ENCODE measurements around the gene CDK5R2. TPM values are rescaled to one million over a fixed set of nuclear protein-coding genes. Genes with fewer than 3 reads are reported as not detected.

CDK5R2 gene
- total RNA-seq, 1 experiment from 2014 or later, result 0.51 TPM

- DNase-seq (ENCODE audit: low spot score), result no peak
- in situ Hi-C loops (cut with HindIII; ENCODE audit: low sequenced_read_pairs), result no loop called here
Measured at GRCh38 chr2:218999021-218999880, 39.8 kb downstream of the CDK5R2 start.

DNA sequence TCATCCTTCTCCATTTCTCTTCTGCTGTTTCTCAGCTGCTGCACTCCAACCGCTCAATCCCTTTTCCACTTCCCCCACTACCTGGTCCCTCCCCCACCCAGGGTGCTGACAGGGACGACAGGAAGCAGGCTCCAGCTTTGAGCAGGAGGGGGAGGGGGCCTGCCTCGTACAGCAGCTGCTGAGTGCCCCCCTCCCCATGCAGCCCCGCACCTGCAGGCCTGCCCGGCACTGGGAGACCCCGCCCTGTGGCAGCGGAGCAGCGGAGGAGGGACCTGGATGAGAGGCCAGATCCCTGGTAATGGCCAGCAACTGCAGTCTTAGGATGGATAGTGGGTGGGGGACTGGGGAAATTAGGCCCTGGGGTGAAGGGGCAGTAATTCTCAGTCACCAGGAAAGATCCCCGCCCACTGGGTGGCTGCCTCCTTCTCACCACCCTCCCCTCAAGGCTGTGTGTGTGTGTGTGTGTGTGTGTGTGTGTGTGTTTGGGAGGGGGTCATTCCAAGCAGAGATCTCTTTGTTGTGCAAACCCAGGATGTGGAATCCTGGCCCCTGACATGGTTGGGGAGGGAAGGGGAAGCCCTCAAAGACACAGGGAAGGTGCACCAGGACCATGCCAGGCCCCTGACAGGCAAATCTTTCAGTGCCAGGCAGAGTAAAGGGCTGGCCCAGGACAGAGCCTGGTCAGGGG is 40.6 kb downstream of the CDK5R2 start:
- no peak for DNase-seq (ENCODE audit: low spot score)
- in situ Hi-C loops (cut with HindIII; ENCODE audit: low sequenced_read_pairs), result no loop called here

- in situ Hi-C loops (cut with HindIII; ENCODE audit: low sequenced_read_pairs), result no loop called here
- no peak for DNase-seq (ENCODE audit: low spot score)
Measured at GRCh38 chr2:219000569-219000960, 41.1 kb downstream of the CDK5R2 start.

DNA sequence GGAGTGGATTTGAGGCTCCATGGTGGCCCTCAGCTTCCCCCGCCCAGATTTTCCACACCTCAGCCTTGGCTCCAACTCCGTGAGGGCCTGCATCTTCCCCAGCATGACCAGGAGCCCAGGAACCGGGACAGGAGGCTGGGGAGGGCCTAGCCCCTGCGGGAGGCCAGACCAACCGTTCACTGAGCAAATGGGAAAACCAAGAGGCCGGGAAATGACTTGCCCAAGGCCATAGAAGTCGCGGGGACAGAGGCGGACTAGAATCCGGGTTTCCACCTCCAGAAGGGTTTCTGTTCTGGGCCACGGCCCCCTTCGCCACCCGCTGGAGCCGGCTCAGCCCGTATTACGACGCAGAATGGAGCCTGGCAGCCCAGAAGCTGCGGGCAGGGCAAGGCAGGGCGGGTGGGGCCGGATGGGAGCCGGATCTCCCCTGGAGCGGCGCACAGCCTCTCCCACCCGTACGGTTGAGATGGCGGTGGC is 41.7 kb downstream of the CDK5R2 start:
- no peak for DNase-seq (ENCODE audit: low spot score)
- in situ Hi-C loops (cut with HindIII; ENCODE audit: low sequenced_read_pairs), result no loop called here

DNA sequence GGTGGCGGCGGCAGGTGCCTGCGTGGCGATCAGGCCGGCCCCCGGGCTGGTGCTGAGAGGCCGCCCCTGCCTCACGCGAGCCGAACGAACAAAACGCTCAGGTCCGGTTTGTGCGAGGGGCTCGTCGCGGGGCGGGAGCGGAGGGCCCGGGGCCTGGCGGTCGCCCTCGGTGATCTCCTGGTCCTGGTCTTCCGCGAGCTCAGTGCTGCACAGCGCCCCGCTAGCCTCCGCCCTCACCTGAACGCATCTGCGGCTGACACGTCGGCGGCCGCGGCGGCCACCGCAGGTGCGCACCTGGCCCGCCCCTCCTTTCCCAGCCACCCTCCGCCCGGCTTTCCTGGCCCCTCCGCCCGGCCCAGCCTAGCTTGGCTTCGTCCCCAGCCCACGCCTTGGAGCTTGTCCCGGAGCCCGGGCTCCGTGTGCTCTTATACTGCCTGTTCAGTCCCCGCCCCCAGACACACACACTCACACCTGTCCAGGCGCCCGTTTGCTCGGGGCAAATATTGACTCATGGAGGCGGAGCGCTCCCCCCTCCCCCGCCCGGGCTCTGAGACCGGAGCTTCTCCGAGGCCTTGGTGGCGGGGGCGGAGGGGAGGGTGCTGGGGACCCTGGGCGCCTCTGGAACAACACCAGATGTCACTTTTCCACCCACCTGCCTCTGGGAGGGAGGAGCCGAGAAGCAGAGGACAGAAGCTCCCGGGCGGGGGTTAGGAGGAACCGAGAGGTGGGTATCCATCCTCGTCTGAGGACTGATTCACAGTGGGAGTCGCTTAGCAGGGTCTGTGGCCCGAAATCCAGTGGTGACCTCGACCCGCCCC is 42.3 kb downstream of the CDK5R2 start:
- DNase-seq (ENCODE audit: low spot score), result no peak
- in situ Hi-C loops (cut with HindIII; ENCODE audit: low sequenced_read_pairs), result no loop called here

GRCh38 chr2:219002395-219003266 is 43.2 kb downstream of the CDK5R2 start:
- peak; percentile 29 for DNase-seq (ENCODE audit: low spot score)
- in situ Hi-C loops (cut with HindIII; ENCODE audit: low sequenced_read_pairs), result no loop called here

DNA sequence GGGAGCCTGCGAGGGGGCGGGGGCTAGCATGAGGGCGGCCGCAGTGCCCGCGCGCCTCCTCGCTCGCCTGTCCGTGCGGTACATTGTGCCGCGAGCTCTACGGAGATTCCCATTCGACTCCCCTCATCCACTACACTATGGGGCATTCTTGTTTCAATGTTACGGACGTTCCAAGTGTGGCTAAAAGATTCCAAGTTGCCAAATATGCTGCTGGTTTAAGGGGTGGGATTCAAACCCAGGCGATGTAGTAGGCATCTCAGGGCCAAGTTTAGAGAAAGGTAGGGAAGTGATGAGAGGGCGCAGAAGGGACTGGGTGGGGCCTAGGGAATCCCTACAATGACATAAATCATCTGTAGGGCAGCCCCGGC is 43.8 kb downstream of the CDK5R2 start:
- in situ Hi-C loops (cut with HindIII; ENCODE audit: low sequenced_read_pairs), result no loop called here
- no peak for DNase-seq (ENCODE audit: low spot score)

DNA sequence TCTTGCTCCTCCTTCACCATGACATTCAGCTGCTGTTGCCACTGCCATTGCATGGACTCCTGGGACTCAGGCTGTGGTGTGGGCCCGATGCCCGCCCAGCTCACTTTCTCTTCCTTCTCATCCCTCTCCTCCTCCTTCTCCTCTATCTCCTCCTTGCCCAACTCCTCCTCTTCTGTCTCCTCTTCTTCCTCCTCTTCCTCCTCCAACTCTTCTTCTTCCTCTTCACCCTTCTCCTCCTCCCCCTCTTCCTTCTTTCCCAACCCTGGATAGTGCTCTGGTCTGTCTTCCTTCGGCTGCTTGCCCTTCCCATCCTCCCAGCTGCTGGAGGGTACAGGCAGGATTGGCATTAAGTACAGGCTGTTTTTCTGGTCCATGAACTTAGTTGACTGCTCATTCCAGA is 44.5 kb downstream of the CDK5R2 start:
- in situ Hi-C loops (cut with HindIII; ENCODE audit: low sequenced_read_pairs), result no loop called here
- DNase-seq (ENCODE audit: low spot score), result no peak

DNA sequence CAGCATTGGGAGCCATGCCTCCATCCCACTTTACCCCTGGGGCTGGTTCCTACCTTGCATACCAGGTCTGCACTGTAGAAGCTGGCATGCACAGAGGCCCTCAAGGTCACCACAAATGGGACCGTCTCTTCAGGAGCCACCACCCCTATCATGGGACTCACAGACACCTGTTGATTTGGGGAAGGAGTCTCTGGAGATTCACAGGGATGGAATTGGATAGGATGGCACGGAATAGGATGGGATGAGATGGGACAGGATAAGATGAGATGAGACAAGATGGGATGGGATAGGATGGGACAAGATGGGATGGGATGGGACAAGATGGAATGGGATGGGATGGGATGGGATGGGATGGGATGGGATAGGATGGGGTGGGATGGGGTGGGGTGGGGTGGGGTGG is 49.8 kb downstream of the CDK5R2 start:
- in situ Hi-C loops (cut with HindIII; ENCODE audit: low sequenced_read_pairs), result no loop called here
- no peak for DNase-seq (ENCODE audit: low spot score)

DNA sequence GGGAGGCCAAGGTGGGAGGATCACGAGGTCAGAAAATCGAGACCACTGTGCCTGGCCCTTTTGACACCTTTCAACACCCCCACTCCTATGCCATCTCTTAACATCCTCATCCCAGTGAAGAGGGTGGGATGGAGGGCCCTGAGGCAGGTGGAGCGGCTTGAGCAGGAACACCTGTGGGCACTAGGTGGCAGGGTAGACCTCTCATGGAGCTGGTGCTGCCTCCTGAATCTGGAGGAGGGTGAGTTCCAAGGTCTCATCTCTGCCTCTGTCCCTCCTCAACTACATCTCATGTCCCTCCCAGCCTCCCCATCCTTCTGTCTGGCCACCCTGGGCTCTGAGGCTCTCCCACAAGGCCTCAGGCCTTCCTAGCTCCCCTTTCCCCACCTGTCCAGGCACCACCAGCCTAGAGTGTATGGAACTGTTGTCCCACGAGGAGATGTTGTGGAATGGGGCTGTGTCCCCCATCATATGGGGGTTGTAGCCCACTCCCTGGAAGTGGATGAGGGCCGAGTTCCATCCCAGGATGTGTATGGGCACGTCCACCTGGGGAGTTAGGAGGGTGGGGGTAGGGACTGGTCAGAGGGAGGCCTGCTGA is 50.8 kb downstream of the CDK5R2 start:
- peak; percentile 19 for DNase-seq (ENCODE audit: low spot score)
- in situ Hi-C loops (cut with HindIII; ENCODE audit: low sequenced_read_pairs), result no loop called here

- DNase-seq (ENCODE audit: low spot score), result no peak
- in situ Hi-C loops (cut with HindIII; ENCODE audit: low sequenced_read_pairs), result no loop called here
Measured at GRCh38 chr2:219010873-219011272, 51.4 kb downstream of the CDK5R2 start.

Other genes starting within 250 kb of the CDK5R2 start
- gene TTLL4, start 248.8 kb upstream of the CDK5R2 start, total RNA-seq (2014; rRNA removed; shearing (Covaris generic)), result 6.3 and 9.7 TPM in 2 replicates
- gene CYP27A1, start 177.5 kb upstream of the CDK5R2 start, total RNA-seq (2014; rRNA removed; shearing (Covaris generic)), result not detected in 2 replicates
- gene PRKAG3, start 127.9 kb upstream of the CDK5R2 start, total RNA-seq (2014; rRNA removed; shearing (Covaris generic)), result not detected in 2 replicates
- 0.14 TPM in 1 of 2 replicates, not detected in the other for gene WNT6, start 99.9 kb upstream of the CDK5R2 start, total RNA-seq (2014; rRNA removed; shearing (Covaris generic))
- 0.12 and 1.4 TPM in 2 replicates for gene WNT10A, start 78.8 kb upstream of the CDK5R2 start, total RNA-seq (2014; rRNA removed; shearing (Covaris generic))
- gene FEV, start 25.5 kb downstream of the CDK5R2 start, total RNA-seq (2014; rRNA removed; shearing (Covaris generic)), result not detected in 2 replicates
- gene CRYBA2, start 33.8 kb downstream of the CDK5R2 start, total RNA-seq (2014; rRNA removed; shearing (Covaris generic)), result not detected in 2 replicates
- not detected in 2 replicates for gene CFAP65, start 81.8 kb downstream of the CDK5R2 start, total RNA-seq (2014; rRNA removed; shearing (Covaris generic))
- gene IHH, start 101.3 kb downstream of the CDK5R2 start, total RNA-seq (2014; rRNA removed; shearing (Covaris generic)), result not detected in 2 replicates
- gene NHEJ1, start 201.1 kb downstream of the CDK5R2 start, total RNA-seq (2014; rRNA removed; shearing (Covaris generic)), result 31.7 TPM in 2 replicates
- gene SLC23A3, start 210.4 kb downstream of the CDK5R2 start, total RNA-seq (2014; rRNA removed; shearing (Covaris generic)), result not detected in 2 replicates
- gene CNPPD1, start 217.3 kb downstream of the CDK5R2 start, total RNA-seq (2014; rRNA removed; shearing (Covaris generic)), result 34.7 and 39.0 TPM in 2 replicates
- gene RETREG2, start 218.6 kb downstream of the CDK5R2 start, total RNA-seq (2014; rRNA removed; shearing (Covaris generic)), result 55.4 and 64.6 TPM in 2 replicates
- gene ZFAND2B, start 247.1 kb downstream of the CDK5R2 start, total RNA-seq (2014; rRNA removed; shearing (Covaris generic)), result 24.8 and 26.9 TPM in 2 replicates

Data from G401 (cell line).